HK-2 (cell line): ENCODE data around the gene KCNJ13.
A peak's percentile ranks its signal among the peaks of the same experiment; 100 is the strongest.
"Not testable (repeated sequence)": the region's sequence is repeated elsewhere in the genome, so short reads cannot be mapped to it uniquely, and the experiment has no call there.

Experiments used
- DNase-seq: peaks from one replicate; pipeline ENCODE4 v3.0.0-alpha.2; 2018; ENCODE audit not compliant: unreplicated experiment

KCNJ13 gene

GRCh38 chr2:232767866-232768265, 8.5 kb downstream of the KCNJ13 start:
- no peak for DNase-seq

- peak; percentile 17 for DNase-seq
Observed at GRCh38 chr2:232761301-232761907, 15.0 kb downstream of the KCNJ13 start.

- no peak for DNase-seq
Observed at GRCh38 chr2:232757905-232758304, 18.5 kb downstream of the KCNJ13 start.

GRCh38 chr2:232750135-232750671, 26.2 kb downstream of the KCNJ13 start:
- no peak for DNase-seq

- no peak for DNase-seq
Observed at GRCh38 chr2:232749331-232749730, 27.0 kb downstream of the KCNJ13 start.

GRCh38 chr2:232748038-232748437, 28.3 kb downstream of the KCNJ13 start:
- DNase-seq, result no peak

- DNase-seq, result no peak
Observed at GRCh38 chr2:232744963-232745362, 31.4 kb downstream of the KCNJ13 start.

- no peak for DNase-seq
Observed at GRCh38 chr2:232741972-232742371, 34.4 kb downstream of the KCNJ13 start.

- no peak for DNase-seq
Observed at GRCh38 chr2:232741294-232741693, 35.1 kb downstream of the KCNJ13 start.

- no peak for DNase-seq
Observed at GRCh38 chr2:232731470-232731869, 44.9 kb downstream of the KCNJ13 start.

GRCh38 chr2:232728785-232729184, 47.6 kb downstream of the KCNJ13 start:
- no peak for DNase-seq

GRCh38 chr2:232723027-232723426, 53.3 kb downstream of the KCNJ13 start:
- DNase-seq, result no peak

GRCh38 chr2:232721882-232722281, 54.5 kb downstream of the KCNJ13 start:
- DNase-seq, result no peak

- DNase-seq, result no peak
Observed at GRCh38 chr2:232721261-232721660, 55.1 kb downstream of the KCNJ13 start.

- not testable (repeated sequence) for DNase-seq
Observed at GRCh38 chr2:232720056-232720455, 56.3 kb downstream of the KCNJ13 start.
